Tibial nerve (tissue), 4 donors: ENCODE data around the gene ATOH8. TPM values are rescaled to one million over a fixed set of nuclear protein-coding genes. Genes with fewer than 3 reads are reported as not detected.
A peak's percentile ranks its signal among the peaks of the same experiment; 100 is the strongest.

ENCODE experiments used
- DNase-seq, 2 donors: peaks; one replicate each; pipeline ENCODE4 v3.0.0-alpha.2; 2019; ENCODE audit warnings: low spot score in 2 of 2
- H3K27ac ChIP-seq, 4 donors: fragments of 200-600 bp; sonication (generic) in 3 of 4; one replicate each; pipeline ENCODE4 v1.5.1; 2017 to 2019; ENCODE audit warnings: mild to moderate bottlenecking in 1 of 4
- H3K27me3 ChIP-seq, 2 donors: fragments of 200-600 bp; sonication (generic) in 1 of 2; one replicate each; pipeline versions ENCODE4 v1.5.1 to v1.6.0; 2017 to 2019
- H3K36me3 ChIP-seq, 3 donors: fragments of 200-600 bp; sonication (generic); one replicate each; pipeline ENCODE4 v1.5.1; 2018 to 2019
- H3K4me1 ChIP-seq, 4 donors: fragments of 200-600 bp; sonication (generic) in 3 of 4; one replicate each; pipeline ENCODE4 v1.5.1; 2017 to 2019
- H3K4me3 ChIP-seq, 4 donors: fragments of 200-600 bp; sonication (generic) in 3 of 4; one replicate each; pipeline ENCODE4 v1.5.1; 2017 to 2019; ENCODE audit warnings: mild to moderate bottlenecking in 1 of 4, moderate library complexity in 1 of 4
- H3K9me3 ChIP-seq, 4 donors: fragments of 200-600 bp; sonication (generic) in 3 of 4; one replicate each; pipeline ENCODE4 v1.5.1; 2017 to 2019
- CTCF ChIP-seq, 5 experiments: fragments of 200-600 bp in 3 of 5; fragments of 450-650 bp in 2 of 5; sonication (generic) in 3 of 5; IDR thresholded peaks; one replicate each; pipeline ENCODE4 v1.5.1; 2016 to 2019; ENCODE audit warnings: antibody characterized with exemption in 5 of 5, mild to moderate bottlenecking in 3 of 5, moderate library complexity in 2 of 5
- EP300 ChIP-seq, 2 donors: sonication (generic); formaldehyde crosslinking; IDR thresholded peaks; one replicate each; pipeline ENCODE4 v1.6.1; 2017; ENCODE audit warnings: antibody characterized with exemption in 2 of 2, mild to moderate bottlenecking in 1 of 2
- POLR2A ChIP-seq, 2 donors: fragments of 450-650 bp; IDR thresholded peaks; one replicate each; pipeline ENCODE4 v1.6.1; 2017; ENCODE audit warnings: antibody characterized with exemption in 2 of 2, mild to moderate bottlenecking in 2 of 2, moderate library complexity in 2 of 2
- WGBS, 2 donors: methylation state at CpG; one replicate each; pipeline ENCODE4 v1.1.5; 2018; 5-methylcytosine and 5-hydroxymethylcytosine counted together
- total RNA-seq, 4 donors: library from RNA; depleted of rRNA; stranded (reverse); fragments of >200 nt; gene quantifications; one replicate each; pipeline ENCODE4 v1.1.0, GENCODE V29; 2016

The ATOH8 gene
- total RNA-seq, 4 donors from 2014 or later: 98.0 to 170 (median 119) TPM

GRCh38 chr2:85755122-85756027 is 1.6 kb downstream of the ATOH8 start:
- DNase-seq: no peak
- Histone ChIP-seq H3K27me3 (no peaks in the 10 kb centered on the region), H3K4me3 (peak overlapping the region; percentile 64 to 94 (median 84)), H3K27ac (peak overlapping the region; percentile 88 to 94 (median 92)), H3K9me3 (no peaks in the 10 kb centered on the region), H3K4me1 (peaks cover 0 to 76% (median 47%) of the 10 kb centered on the region in 4 donors), H3K36me3 (peaks cover 0 to 25% (median 0%) of the 10 kb centered on the region in 3 donors)
- WGBS, 2 donors: 1 to 5% methylated on average over 16 to 33 of the region's 33 CpGs
- TF ChIP-seq POLR2A (IDR thresholded peaks at IDR 0.05) (no peak), EP300 (IDR thresholded peaks at IDR 0.05) (no peak), CTCF (IDR thresholded peaks at IDR 0.05) (no peak)

DNA sequence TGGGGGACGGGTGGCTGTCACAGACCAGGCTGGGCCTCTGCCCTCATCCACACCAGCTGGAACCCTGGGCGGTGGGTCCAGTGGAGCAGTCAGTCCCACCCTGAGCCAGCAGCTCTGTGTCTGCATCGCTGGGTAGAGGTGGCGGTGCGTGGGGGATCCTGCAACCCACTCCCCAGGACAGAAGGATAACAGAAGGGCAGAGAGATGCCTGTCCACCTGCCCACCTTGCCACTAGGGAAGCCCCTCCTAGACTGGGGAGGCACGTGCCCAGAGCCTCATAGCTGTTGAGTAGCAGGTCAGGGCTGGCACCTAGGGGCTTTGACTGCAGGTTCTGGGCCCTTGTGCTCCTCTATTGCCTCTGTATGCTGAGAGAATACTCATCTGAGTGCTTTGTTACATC is 2.4 kb downstream of the ATOH8 start:
- H3K27ac ChIP-seq: peak overlapping the region; percentile 88 to 94 (median 92)
- H3K9me3 ChIP-seq: no peaks in the 10 kb centered on the region
- TF ChIP-seq EP300 (IDR thresholded peaks at IDR 0.05): no peak
- TF ChIP-seq CTCF (IDR thresholded peaks at IDR 0.05): no peak
- no peak for TF ChIP-seq POLR2A (IDR thresholded peaks at IDR 0.05)
- peak overlapping the region; percentile 64 to 94 (median 84) for H3K4me3 ChIP-seq
- peaks cover 0 to 25% (median 0%) of the 10 kb centered on the region in 3 donors for H3K36me3 ChIP-seq
- no peaks in the 10 kb centered on the region for H3K27me3 ChIP-seq
- no peak for DNase-seq
- WGBS, 2 donors: 64 to 73% methylated on average over 6 of the region's 6 CpGs
- peaks cover 0 to 76% (median 48%) of the 10 kb centered on the region in 4 donors for H3K4me1 ChIP-seq

- Histone ChIP-seq H3K4me3 (peak overlapping the region; percentile 64 to 94 (median 84)), H3K27me3 (no peaks in the 10 kb centered on the region), H3K4me1 (peaks cover 0 to 76% (median 50%) of the 10 kb centered on the region in 4 donors), H3K36me3 (peaks cover 0 to 25% (median 0%) of the 10 kb centered on the region in 3 donors), H3K9me3 (no peaks in the 10 kb centered on the region), H3K27ac (peak overlapping the region; percentile 88 to 94 (median 92))
- no peak for DNase-seq
- no peak for TF ChIP-seq CTCF (IDR thresholded peaks at IDR 0.05)
- TF ChIP-seq EP300 (IDR thresholded peaks at IDR 0.05): peak in 1 of 2 donors; percentile 41
- no peak for TF ChIP-seq POLR2A (IDR thresholded peaks at IDR 0.05)
- 57 to 58% methylated on average over 9 of the region's 9 CpGs for WGBS, 2 donors
Observed at GRCh38 chr2:85756822-85757435, 3.1 kb downstream of the ATOH8 start.

DNA sequence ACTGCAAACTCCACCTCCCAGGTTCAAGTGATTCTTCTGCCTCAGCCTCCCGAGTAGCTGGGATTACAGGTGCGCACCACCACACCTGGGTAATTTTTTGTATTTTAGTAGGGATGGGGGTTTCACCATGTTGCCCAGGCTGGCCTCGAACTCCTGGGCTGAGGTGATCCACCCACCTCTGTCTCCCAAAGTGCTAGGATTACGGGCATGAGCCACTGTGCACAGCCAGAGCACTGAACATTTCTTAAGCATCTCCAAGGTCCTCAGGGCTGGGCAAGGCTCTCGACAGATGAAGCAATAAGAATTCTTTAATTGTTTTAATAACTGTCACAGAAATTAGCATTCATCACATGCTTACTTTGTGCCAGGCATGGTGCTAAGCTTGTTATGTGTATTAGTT is 4.1 kb downstream of the ATOH8 start:
- peaks cover 0 to 76% (median 45%) of the 10 kb centered on the region in 4 donors for H3K4me1 ChIP-seq
- H3K9me3 ChIP-seq: no peaks in the 10 kb centered on the region
- peak overlapping the region in 3 of 4 donors; percentile 4 to 93 (median 36) for H3K4me3 ChIP-seq
- no peaks in the 10 kb centered on the region for H3K27me3 ChIP-seq
- TF ChIP-seq POLR2A (IDR thresholded peaks at IDR 0.05) (no peak), EP300 (IDR thresholded peaks at IDR 0.05) (no peak), CTCF (IDR thresholded peaks at IDR 0.05) (no peak)
- WGBS, 2 donors: 75 to 84% methylated on average over 5 of the region's 5 CpGs
- DNase-seq: no peak
- peak overlapping the region; percentile 88 to 94 (median 92) for H3K27ac ChIP-seq
- H3K36me3 ChIP-seq: peaks cover 0 to 25% (median 0%) of the 10 kb centered on the region in 3 donors
